Daoy (cell line): ENCODE data around the gene CD68. TPM values are rescaled to one million over a fixed set of nuclear protein-coding genes. Genes with fewer than 3 reads are reported as not detected.

ENCODE experiments used
- DNase-seq: peaks from one replicate; pipeline ENCODE4 v3.0.0-alpha.2; 2015; ENCODE audit warnings: low read depth
- total RNA-seq: library from RNA; depleted of rRNA; stranded (reverse); fragments of >200 nt; shearing (Covaris generic); gene quantifications from 2 replicates; pipeline ENCODE4 v1.2.3, GENCODE V29; 2014; rRNA removed

CD68 gene, protein sequence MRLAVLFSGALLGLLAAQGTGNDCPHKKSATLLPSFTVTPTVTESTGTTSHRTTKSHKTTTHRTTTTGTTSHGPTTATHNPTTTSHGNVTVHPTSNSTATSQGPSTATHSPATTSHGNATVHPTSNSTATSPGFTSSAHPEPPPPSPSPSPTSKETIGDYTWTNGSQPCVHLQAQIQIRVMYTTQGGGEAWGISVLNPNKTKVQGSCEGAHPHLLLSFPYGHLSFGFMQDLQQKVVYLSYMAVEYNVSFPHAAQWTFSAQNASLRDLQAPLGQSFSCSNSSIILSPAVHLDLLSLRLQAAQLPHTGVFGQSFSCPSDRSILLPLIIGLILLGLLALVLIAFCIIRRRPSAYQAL
- 13.8 and 15.0 TPM in 2 replicates for total RNA-seq

DNA sequence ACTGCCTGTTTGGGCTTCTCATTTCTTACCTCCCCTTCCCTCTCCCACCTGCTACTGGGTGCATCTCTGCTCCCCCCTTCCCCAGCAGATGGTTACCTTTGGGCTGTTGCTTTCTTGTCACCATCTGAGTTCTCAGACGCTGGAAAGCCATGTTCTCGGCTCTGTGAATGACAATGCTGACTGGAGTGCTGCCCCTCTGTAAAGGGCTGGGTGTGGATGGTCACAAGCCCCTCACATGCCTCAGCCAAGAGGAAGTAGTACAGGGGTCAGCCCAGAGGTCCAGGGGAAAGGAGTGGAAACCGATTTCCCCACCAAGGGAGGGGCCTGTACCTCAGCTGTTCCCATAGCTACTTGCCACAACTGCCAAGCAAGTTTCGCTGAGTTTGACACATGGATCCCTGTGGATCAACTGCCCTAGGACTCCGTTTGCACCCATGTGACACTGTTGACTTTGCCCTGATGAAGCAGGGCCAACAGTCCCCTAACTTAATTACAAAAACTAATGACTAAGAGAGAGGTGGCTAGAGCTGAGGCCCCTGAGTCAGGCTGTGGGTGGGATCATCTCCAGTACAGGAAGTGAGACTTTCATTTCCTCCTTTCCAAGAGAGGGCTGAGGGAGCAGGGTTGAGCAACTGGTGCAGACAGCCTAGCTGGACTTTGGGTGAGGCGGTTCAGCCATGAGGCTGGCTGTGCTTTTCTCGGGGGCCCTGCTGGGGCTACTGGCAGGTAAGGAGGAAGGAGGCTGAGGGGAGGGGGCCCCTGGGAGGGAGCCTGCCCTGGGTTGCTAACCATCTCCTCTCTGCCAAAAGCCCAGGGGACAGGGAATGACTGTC, at the start of gene CD68:
Gene CD68, plus strand, starts transcription at position 638 of the 833 bp plus-strand sequence. Its CDS starts 40 bp downstream, at position 678.
- peak; percentile 97 for DNase-seq

DNA sequence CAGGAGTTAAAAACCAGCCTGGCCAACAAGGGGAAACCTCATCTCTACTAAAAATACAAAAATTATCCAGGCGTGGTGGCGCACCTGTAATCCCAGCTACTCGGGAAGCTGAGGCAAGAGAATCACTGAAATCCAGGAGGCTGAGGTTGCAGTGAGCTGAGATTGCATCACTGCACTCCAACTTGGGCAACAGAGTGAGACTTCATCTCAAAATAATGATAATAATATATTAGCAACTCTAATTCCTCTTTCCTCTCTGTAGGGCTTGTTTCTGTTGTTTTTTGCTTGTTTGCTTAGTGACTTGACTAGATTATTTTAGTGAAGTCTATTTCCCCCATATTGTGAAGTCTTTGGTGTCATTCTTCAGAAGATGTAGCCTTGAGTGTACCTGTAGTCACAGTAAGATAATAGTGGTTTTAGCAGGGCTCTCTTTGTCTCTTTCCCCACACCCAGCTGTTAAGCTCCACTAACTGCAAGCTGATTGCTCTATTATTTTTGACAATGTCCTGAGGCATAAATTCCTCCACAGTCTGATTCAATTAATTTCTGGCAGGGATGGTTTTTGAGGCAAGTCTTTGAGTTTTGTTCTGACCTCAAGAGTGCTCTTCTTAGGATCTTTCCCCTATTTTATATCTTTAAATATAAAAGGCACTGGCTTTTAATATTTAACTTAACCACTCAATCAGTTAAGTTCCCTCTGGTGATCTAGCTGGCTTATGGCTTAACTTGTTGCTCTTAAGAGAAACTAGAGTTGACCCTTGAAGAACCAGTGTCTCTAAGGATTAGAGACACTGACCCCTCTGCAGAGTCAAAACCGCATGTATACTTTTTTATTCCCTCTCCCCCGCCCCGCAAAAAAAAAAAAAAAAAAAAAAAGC, 49.2 kb upstream of the CD68 start:
- DNase-seq: no peak

DNA sequence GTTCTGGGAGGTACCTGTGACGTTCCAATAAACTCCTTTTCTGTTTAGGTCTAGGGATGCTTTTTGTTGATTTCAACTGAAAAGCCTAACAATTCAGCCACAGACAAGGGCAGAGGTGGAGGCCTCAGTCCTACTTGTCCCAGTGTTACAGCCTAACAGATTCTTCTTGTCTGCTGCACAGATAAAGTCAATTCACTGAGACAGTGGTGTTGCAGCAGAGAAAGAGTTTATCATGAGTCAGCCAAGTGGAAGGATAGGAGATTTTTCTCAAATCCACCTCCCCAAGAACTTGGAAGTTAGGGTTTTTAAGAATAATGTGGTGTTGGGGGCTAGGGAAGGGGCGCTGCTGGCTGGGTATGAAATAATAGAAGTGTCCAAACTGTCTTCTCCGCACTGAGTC, 41.4 kb upstream of the CD68 start:
- no peak for DNase-seq

DNA sequence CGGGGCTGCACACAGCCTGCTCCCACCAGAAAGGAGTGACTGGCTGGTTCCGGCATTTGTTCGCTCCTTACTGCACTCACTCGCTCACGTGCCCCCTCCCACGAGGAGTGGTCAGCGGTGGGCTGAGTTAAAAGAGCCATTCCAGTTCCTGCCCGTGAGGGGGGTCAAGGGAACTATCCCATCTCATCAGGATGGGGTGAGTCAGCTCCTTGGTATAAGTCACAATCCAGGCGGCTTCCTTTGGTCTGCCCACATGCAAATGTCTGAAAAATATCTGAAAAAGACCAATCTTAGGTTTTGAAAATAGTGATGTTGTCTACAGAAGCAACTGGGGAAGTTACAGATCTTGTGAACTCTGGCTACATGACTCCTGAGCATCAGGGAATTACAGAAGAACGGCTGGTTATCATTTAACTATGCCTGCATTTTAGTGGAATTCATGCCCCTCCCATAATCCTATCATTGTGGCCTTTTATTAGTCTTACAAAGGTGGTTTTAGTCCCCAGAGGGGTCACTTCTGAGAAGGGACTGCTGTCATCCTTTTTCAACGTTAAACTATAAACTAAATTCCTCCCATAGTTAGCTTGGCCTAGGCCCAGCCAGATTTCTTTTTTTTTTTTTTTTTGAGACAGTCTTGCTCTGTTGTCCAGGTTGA, 40.4 kb upstream of the CD68 start:
- peak; percentile 42 for DNase-seq

DNA sequence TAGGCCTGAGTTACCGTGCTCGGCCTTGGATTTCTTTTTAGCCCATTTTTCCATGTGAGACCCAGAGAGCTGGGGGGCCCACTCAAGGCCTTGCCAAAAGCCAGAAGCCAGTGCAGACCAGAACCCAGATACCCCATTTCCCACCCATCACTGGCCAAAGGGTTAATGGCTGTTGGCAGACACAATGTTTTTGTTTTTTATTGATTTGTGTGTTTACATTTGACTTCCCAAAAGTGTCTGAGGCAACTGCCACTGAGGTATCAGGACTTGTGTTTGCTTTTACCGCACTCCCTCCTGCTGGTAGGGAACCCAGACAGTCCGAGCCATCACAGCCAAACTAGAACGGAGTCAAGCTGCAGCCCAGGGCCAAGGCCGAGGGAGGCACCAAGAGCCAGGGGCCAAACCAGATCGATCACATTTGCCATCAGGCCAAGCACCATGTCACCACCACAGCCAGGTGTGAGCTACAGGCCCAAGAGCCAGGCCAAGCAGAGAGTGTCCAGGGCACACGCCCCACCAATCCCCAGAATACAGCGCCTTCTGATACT, 38.3 kb upstream of the CD68 start:
- DNase-seq: no peak

DNA sequence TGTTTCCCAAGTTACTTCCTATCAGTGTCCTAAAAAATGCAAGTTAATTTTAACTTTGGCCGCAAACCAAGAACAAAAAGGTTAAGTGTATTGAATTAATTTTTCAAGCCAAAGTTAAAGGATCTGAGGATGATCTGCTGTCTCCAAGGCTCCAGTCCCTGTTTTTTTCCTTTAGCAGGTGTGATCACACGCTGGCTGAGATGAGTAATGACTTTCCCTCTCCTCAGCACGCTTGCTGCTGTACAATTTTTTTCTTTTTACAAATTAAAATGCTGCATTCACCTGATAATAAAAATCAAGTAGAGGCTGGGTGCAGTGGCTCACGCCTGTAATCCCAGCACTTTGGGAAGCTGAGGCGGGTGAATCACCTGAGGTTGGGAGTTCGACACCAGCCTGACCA, 34.5 kb upstream of the CD68 start:
- no peak for DNase-seq

DNA sequence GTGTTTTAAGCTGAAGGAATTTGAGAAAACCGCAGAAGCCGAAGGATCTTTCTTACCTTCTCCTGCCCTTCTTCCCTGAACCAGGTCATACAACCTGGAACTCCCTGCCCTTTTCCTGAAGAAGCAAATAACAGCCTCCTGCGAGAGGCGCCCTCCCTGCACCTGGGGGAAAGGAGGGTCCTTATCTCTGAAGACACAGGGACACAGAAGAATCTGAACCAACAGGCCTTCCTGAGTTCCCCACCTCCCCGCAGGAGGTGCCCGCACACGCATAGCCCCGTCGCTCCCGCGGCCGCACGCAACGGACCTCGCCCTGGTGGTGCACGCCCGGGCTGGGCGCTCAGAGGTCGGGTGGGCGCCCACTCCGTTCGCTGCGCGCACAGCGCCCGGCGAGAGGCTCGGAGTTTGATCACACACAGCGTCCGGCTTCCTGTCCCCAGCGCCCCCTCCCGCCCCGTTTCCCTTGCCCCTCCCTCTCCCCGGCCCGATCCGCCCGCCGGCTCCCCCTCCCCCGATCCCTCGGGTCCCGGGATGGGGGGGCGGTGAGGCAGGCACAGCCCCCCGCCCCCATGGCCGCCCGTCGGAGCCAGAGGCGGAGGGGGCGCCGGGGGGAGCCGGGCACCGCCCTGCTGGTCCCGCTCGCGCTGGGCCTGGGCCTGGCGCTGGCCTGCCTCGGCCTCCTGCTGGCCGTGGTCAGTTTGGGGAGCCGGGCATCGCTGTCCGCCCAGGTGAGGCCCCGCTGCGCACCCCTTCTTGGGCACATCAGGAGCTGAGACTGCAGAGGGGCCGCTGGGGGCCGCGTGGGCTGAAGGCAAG, 30.6 kb upstream of the CD68 start, which contains the start of gene TNFSF12:
Gene TNFSF12, plus strand, starts transcription at position 474 of the 816 bp plus-strand sequence. Its CDS starts 96 bp downstream, at position 570.
- peak; percentile 49 for DNase-seq

DNA sequence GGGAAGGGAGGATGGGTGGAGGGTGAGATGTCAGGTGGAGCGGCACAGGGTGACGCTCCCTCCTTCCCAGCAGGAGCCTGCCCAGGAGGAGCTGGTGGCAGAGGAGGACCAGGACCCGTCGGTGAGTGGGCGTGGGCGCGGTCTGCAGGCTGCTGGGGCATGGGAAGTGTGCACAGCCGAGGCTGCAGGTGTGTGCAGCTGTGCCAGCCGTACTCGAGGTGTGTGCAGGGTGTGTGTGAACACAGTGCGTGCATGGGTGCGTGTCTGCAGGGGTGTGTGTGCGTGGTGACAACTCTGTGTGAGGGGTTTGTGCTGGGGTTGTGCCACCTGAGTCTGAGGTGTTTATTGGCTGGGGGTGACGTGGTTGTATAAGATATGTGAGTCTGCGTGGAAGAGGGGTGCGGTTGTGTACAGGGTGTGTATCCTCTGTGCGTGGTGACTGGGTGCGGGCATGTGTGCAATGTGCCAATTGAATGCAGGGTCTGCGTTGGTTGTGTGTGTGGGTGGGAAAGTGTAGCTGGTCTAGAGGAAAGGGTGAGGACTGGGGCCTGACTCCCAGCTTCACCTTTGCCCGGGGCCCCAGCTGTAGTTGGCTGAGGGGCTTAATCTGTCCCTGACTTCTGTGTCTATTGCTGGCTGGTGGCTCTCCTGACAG, 29.9 kb upstream of the CD68 start:
- no peak for DNase-seq

DNA sequence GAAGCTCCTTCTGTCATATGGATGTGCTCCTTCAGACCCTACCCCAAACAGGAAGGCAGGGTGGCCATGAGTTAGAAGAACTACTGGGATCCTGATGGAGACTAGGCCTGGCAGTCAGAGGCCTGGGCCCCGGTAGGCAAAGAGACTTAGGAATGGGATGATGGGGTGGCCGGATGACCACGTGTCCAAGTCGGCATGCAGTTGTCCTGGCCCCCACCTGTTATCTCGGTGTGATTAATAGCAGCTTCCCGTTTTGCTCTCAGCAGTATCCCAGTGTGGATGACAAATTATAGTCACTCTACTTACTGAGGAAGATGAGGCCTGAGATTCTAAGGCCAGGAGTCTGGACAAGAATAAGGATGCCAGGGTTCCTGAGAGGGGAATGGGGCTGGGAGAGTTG, 29.1 kb upstream of the CD68 start:
- DNase-seq: no peak

DNA sequence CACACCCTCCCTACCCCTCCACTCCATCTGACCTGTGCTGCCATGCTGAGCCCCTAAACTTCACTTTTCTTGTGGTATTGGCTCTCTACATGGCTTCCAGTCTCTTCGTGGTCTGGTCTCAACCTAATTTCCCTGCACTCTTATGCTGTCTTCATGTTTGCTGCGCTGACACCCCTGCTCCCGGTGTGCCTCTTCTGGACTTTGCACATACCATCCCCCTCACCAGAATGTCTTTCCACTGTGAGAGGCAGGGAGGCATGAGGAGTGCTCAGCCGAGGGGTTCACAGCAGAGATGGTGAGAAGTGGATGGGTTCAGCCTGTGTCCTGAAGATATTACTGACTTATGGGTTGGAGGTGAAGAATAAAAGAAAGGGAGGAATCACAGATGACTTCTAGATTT, 28.0 kb upstream of the CD68 start:
- no peak for DNase-seq

DNA sequence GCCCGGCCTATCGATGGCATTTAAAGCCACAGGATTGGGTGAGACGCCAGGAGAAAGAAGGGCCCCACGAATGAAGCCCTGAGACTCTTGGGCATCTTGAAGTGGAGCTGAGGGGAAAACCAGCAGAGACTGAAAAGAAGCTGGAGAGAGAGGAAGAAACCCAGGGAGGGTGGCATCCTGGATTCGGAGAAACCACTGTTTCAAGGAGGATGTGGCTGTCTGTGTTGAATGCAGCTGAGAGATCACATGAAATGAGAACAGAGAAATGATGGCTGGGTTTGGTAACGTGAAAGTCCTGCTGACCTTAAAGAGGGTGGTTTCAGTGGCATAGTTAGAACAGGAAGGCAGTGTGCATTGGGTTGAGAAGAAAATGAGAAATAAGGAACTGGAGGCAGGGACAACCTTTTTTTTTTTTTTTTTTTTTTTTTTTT, 26.8 kb upstream of the CD68 start:
- DNase-seq: no peak

DNA sequence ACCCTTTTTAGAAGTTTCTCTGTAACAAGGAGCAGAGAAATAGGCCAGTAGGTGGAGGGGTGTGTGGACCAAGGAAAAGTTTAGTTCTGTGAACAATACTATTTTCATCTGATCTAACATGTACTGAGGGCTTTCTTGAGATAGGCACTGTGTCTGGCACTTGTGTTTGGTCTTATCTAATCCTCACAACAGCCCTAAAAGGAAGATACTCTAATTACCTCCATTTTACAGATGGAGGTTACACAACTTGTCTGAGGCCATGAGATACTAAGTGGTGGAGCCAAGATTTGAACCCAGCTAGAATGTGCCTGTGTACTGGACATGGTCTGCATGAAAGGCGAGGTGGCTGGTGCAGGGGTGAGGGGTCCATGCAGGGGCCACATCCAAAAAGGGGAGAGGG, 26.1 kb upstream of the CD68 start:
- DNase-seq: no peak

DNA sequence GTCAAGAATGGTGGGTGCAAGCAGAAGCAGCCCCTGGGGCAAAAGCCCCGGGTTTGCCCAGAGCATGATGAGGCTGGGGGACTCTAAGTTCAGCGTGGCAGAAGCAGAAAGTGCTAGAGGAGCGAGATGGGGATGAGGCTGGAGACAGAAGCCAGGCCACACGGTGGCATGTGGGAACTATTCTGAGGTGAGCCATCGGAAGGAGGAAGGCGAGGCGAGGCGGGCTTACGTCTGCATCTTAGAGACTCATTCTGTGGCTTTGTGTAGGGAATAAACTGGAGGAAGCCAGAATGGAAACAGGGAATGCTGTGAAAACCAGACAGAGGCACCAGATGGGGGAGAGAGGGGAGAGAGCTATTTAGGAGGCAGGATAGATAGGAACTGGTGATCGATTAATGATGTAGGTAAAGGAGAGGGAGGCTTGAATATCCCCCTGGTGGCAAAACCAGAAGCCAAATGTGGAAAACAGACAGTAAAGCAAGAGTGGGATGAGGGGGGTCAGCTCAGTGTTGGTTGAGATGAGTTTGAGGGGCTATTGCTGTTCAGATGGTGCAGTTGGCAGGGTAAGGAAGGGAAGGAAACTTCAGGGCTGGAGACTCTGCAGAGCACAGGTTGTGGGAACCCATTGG, 24.0 kb upstream of the CD68 start:
- no peak for DNase-seq

DNA sequence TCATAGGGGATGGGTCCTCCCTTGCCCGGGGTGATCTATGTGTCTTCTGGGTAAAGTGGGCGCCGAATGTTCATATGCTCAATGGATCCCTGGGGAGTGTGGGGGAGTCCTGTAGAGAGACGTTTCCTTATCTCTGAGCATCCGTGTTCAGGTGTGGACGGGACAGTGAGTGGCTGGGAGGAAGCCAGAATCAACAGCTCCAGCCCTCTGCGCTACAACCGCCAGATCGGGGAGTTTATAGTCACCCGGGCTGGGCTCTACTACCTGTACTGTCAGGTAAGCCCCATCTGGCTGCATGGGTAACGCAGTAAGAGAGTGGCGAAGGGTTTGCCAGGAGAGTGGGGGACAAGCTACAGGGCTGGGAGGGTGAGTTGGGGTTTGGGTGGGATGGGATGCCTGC, 22.8 kb upstream of the CD68 start:
- no peak for DNase-seq

DNA sequence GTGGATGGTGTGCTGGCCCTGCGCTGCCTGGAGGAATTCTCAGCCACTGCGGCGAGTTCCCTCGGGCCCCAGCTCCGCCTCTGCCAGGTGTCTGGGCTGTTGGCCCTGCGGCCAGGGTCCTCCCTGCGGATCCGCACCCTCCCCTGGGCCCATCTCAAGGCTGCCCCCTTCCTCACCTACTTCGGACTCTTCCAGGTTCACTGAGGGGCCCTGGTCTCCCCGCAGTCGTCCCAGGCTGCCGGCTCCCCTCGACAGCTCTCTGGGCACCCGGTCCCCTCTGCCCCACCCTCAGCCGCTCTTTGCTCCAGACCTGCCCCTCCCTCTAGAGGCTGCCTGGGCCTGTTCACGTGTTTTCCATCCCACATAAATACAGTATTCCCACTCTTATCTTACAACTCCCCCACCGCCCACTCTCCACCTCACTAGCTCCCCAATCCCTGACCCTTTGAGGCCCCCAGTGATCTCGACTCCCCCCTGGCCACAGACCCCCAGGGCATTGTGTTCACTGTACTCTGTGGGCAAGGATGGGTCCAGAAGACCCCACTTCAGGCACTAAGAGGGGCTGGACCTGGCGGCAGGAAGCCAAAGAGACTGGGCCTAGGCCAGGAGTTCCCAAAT, 22.2 kb upstream of the CD68 start:
- DNase-seq: no peak

DNA sequence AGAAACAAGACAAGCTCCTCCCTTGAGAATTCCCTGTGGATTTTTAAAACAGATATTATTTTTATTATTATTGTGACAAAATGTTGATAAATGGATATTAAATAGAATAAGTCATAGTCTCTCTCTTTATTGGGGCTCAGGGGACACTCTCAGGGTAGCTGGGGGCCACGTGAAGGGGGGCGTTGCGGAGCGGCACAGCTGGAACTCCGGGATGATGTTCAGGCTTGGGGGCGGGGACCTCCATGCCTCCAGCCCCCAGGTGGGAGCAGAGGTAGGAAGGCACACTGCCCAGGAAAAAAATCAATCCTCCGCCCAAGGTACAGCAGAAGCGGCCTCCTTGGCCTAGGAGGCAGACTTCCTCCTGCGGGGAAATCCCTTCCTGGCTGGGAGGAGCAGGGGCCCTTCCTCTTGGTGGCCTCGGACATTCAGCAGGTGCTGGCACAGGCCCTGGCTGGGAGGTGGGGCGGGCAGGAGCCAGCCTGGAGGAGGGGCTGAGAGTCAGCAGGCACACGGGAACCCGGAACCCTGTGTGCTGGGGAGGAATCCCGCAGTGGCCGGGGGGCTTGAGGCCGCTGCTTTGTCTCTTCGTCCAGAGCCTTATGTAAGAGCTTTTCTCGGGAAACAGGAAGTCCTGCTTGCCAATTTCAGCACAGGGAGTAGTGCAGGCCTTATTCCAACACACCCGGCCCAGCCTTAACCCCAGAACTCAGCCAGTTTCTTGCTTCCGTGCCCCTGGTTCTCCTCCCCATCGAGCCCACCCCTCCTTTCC, 21.5 kb upstream of the CD68 start:
- peak; percentile 73 for DNase-seq

DNA sequence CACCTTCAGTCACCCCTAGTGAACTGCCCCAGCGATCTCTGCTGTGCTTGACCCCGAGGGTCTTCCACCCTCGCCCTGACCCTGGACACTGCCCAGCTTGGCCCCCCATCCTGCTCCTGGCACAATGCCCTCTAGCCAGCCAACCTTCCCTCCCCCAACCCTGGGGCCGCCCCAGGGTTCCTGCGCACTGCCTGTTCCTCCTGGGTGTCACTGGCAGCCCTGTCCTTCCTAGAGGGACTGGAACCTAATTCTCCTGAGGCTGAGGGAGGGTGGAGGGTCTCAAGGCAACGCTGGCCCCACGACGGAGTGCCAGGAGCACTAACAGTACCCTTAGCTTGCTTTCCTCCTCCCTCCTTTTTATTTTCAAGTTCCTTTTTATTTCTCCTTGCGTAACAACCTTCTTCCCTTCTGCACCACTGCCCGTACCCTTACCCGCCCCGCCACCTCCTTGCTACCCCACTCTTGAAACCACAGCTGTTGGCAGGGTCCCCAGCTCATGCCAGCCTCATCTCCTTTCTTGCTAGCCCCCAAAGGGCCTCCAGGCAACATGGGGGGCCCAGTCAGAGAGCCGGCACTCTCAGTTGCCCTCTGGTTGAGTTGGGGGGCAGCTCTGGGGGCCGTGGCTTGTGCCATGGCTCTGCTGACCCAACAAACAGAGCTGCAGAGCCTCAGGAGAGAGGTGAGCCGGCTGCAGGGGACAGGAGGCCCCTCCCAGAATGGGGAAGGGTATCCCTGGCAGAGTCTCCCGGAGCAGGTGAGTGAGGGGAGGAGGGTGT, 20.7 kb upstream of the CD68 start, which contains the start of gene TNFSF13:
Gene TNFSF13, plus strand, starts transcription at position 207 of the 776 bp plus-strand sequence. Its CDS starts 290 bp downstream, at position 497.
- DNase-seq: no peak
